Hepatocyte (in vitro differentiated cells): ENCODE data around the gene TM9SF1. TPM values are rescaled to one million over a fixed set of nuclear protein-coding genes. Genes with fewer than 3 reads are reported as not detected.
A peak's percentile ranks its signal among the peaks of the same experiment; 100 is the strongest.

Source experiments
- DNase-seq: peaks from one replicate; pipeline ENCODE4 v3.0.0-alpha.2; 2016; ENCODE audit warnings: low spot score
- H2AFZ ChIP-seq: fragments of 200-600 bp; sonication (generic); 2 replicates; pipeline ENCODE4 v1.6.0; 2016; ENCODE audit warnings: antibody characterized with exemption, mild to moderate bottlenecking
- H3K27ac ChIP-seq: fragments of 200-600 bp; sonication (generic); 2 replicates; pipeline ENCODE4 v1.5.1; 2016; ENCODE audit warnings: mild to moderate bottlenecking
- H3K27me3 ChIP-seq: fragments of 200-600 bp; sonication (generic); 2 replicates; pipeline ENCODE4 v1.6.1; 2016
- H3K36me3 ChIP-seq: fragments of 200-600 bp; sonication (generic); replicated peaks from 2 replicates; pipeline ENCODE4 v1.5.1; 2016; ENCODE audit warnings: low read depth; ENCODE audit not compliant: insufficient read depth
- H3K4me1 ChIP-seq: fragments of 200-600 bp; sonication (generic); 2 replicates; pipeline ENCODE4 v1.5.1; 2016; ENCODE audit warnings: mild to moderate bottlenecking, moderate library complexity; ENCODE audit not compliant: insufficient read depth
- H3K4me2 ChIP-seq: fragments of 200-600 bp; sonication (generic); 2 replicates; pipeline ENCODE4 v1.6.0; 2016
- H3K4me3 ChIP-seq: fragments of 200-600 bp; sonication (generic); 2 replicates; pipeline ENCODE4 v1.5.1; 2016; ENCODE audit warnings: mild to moderate bottlenecking
- H3K79me2 ChIP-seq: fragments of 200-600 bp; sonication (generic); 2 replicates; pipeline ENCODE4 v1.6.0; 2017; ENCODE audit warnings: mild to moderate bottlenecking
- H3K9me2 ChIP-seq: fragments of 200-600 bp; sonication (generic); replicated peaks from 2 replicates; pipeline ENCODE4 v1.6.0; 2017; ENCODE audit warnings: mild to moderate bottlenecking; ENCODE audit not compliant: insufficient read depth
- H3K9me3 ChIP-seq: fragments of 200-600 bp; sonication (generic); 2 replicates; pipeline ENCODE4 v1.5.1; 2016; ENCODE audit warnings: low read depth, mild to moderate bottlenecking
- H4K20me1 ChIP-seq: fragments of 200-600 bp; sonication (generic); 2 replicates; pipeline ENCODE4 v1.6.0; 2016; ENCODE audit warnings: mild to moderate bottlenecking; ENCODE audit not compliant: insufficient read depth, poor library complexity, severe bottlenecking
- CTCF ChIP-seq: fragments of 200-600 bp; sonication (generic); IDR thresholded peaks from 2 replicates; pipeline ENCODE4 v1.5.1; 2016; ENCODE audit warnings: antibody characterized with exemption, mild to moderate bottlenecking; ENCODE audit not compliant: poor library complexity
- EZH2 ChIP-seq: fragments of 200-600 bp; sonication (generic); IDR thresholded peaks from 2 replicates; pipeline ENCODE4 v1.6.1; 2016; ENCODE audit warnings: antibody characterized with exemption, mild to moderate bottlenecking, borderline replicate concordance
- EZH2phosphoT487 ChIP-seq: fragments of 200-600 bp; sonication (generic); IDR thresholded peaks from one replicate; pipeline ENCODE4 v1.6.1; 2018; ENCODE audit warnings: antibody characterized with exemption, mild to moderate bottlenecking, low read depth, moderate library complexity; ENCODE audit not compliant: unreplicated experiment, severe bottlenecking
- WGBS: methylation state at CpG from one replicate; pipeline ENCODE4 v1.1.6; 2016; ENCODE audit warnings: low lambda C conversion rate; ENCODE audit errors: missing lambda C conversion rate; 5-methylcytosine and 5-hydroxymethylcytosine counted together
- microRNA-seq: library from miRNA; unstranded; fragments of <30 nt; microRNA quantifications from one replicate; pipeline ENCODE4, GENCODE V29; 2017
- polyA plus RNA-seq: library from polyadenylated mRNA; unstranded; fragments of >200 nt; fragmentation: Nextera tagmentation; extraction: Ambion mirVana; gene quantifications from 2 replicates; pipeline ENCODE4 v1.2.1, GENCODE V29; 2016
- small RNA-seq: library from RNA; depleted of rRNA; stranded (forward); fragments of <200 nt; gene quantifications from one replicate; pipeline ENCODE3, GENCODE V24; 2014
- total RNA-seq: library from RNA; depleted of rRNA; stranded (reverse); fragments of >200 nt; gene quantifications from 2 replicates; pipeline ENCODE4 v1.2.3, GENCODE V29; 2014

TM9SF1 gene
- total and polyA plus RNA-seq, 2 experiments from 2014 or later = 68.1 to 84.0 TPM

GRCh38 chr14:24141097-24141880 is 54.0 kb downstream of the TM9SF1 start, which contains the start of gene EMC9:
TSS of gene EMC9 (minus strand) at chr14:24141591. CDS start at chr14:24141304, 287 bp downstream.
- Histone ChIP-seq H4K20me1 (peaks cover 3% of the 10 kb centered on the region), H3K79me2 (peaks cover 59% of the 10 kb centered on the region), H2AFZ (peak within 1 kb of the TSS; percentile 44), H3K4me2 (peak within 1 kb of the TSS; percentile 97), H3K9me2 (no peaks in the 10 kb centered on the region), H3K27ac (peak within 1 kb of the TSS; percentile 75), H3K36me3 (no peaks in the 10 kb centered on the region), H3K4me1 (peaks cover 16% of the 10 kb centered on the region), H3K4me3 (peak within 1 kb of the TSS; percentile 27), H3K27me3 (no peaks in the 10 kb centered on the region), H3K9me3 (no peaks in the 10 kb centered on the region)
- DNase-seq = peak; percentile 100
- no peak for TF ChIP-seq EZH2
- TF ChIP-seq CTCF = peak; percentile 28
- no peak for TF ChIP-seq EZH2phosphoT487
- 2% methylated on average over 59 of the region's 65 CpGs for WGBS

GRCh38 chr14:24139272-24139934 is 55.8 kb downstream of the TM9SF1 start:
- peak overlapping the region; percentile 97 for H3K4me2 ChIP-seq
- no peak overlapping the region for H3K27ac ChIP-seq
- TF ChIP-seq EZH2 (no peak), EZH2phosphoT487 (no peak), CTCF (no peak)
- WGBS = 93% methylated on average over 9 of the region's 9 CpGs
- H3K36me3 ChIP-seq = no peaks in the 10 kb centered on the region
- no peaks in the 10 kb centered on the region for H3K9me2 ChIP-seq
- no peaks in the 10 kb centered on the region for H3K9me3 ChIP-seq
- H2AFZ ChIP-seq = no peak overlapping the region
- DNase-seq = no peak
- peaks cover 7% of the 10 kb centered on the region for H3K4me1 ChIP-seq
- no peak overlapping the region for H3K4me3 ChIP-seq
- peaks cover 3% of the 10 kb centered on the region for H4K20me1 ChIP-seq
- no peaks in the 10 kb centered on the region for H3K27me3 ChIP-seq
- H3K79me2 ChIP-seq = peaks cover 45% of the 10 kb centered on the region

Small RNAs within 50 kb of the gene (microRNA-seq; reads per million reads assigned to microRNA genes)
- gene MIR7703 = not detected

Small RNAs within 50 kb of the gene (small RNA-seq; reads per million reads assigned to genes)
- not detected for gene AL136295.4
- gene CHMP4A = not detected
- 0.09 reads per million for gene IPO4
- gene IRF9 = not detected
- gene MDP1 = not detected
- gene RNA5SP383 = not detected

Other genes with a start within 250 kb of the TM9SF1 start
Only the 30 nearest of the 35 such genes appear.
- gene CARMIL3, start 143.4 kb downstream of the TM9SF1 start, total RNA-seq = 0.37 and 0.40 TPM in 2 replicates
- 0.46 TPM in 1 of 2 replicates, not detected in the other for gene CARMIL3, start 143.4 kb downstream of the TM9SF1 start, polyA plus RNA-seq
- gene CPNE6, start 123.9 kb downstream of the TM9SF1 start, total RNA-seq = not detected in 2 replicates
- gene CPNE6, start 123.9 kb downstream of the TM9SF1 start, polyA plus RNA-seq = not detected in 2 replicates
- gene PCK2, start 101.1 kb downstream of the TM9SF1 start, total RNA-seq = 68.7 and 76.5 TPM in 2 replicates
- gene PCK2, start 101.1 kb downstream of the TM9SF1 start, polyA plus RNA-seq = 75.0 and 88.8 TPM in 2 replicates
- 78.9 and 85.4 TPM in 2 replicates for gene DCAF11, start 80.7 kb downstream of the TM9SF1 start, total RNA-seq
- gene DCAF11, start 80.7 kb downstream of the TM9SF1 start, polyA plus RNA-seq = 50.3 and 55.6 TPM in 2 replicates
- gene NRL, start 80.5 kb downstream of the TM9SF1 start, total RNA-seq = 1.2 and 4.8 TPM in 2 replicates
- gene NRL, start 80.5 kb downstream of the TM9SF1 start, polyA plus RNA-seq = 2.4 and 3.3 TPM in 2 replicates
- gene FITM1, start 64.8 kb downstream of the TM9SF1 start, total RNA-seq = 0.24 and 1.0 TPM in 2 replicates
- gene FITM1, start 64.8 kb downstream of the TM9SF1 start, polyA plus RNA-seq = 0.62 and 2.2 TPM in 2 replicates
- gene PSME1, start 59.2 kb downstream of the TM9SF1 start, total RNA-seq = 123 and 134 TPM in 2 replicates
- 202 and 238 TPM in 2 replicates for gene PSME1, start 59.2 kb downstream of the TM9SF1 start, polyA plus RNA-seq
- 13.8 TPM in 2 replicates for gene EMC9, start 53.9 kb downstream of the TM9SF1 start, total RNA-seq
- gene EMC9, start 53.9 kb downstream of the TM9SF1 start, polyA plus RNA-seq = 32.2 and 34.1 TPM in 2 replicates
- 62.7 and 75.5 TPM in 2 replicates for gene PSME2, start 48.8 kb downstream of the TM9SF1 start, total RNA-seq
- gene PSME2, start 48.8 kb downstream of the TM9SF1 start, polyA plus RNA-seq = 178 and 189 TPM in 2 replicates
- gene RNF31, start 47.9 kb downstream of the TM9SF1 start, total RNA-seq = 27.8 and 35.0 TPM in 2 replicates
- 27.3 and 29.7 TPM in 2 replicates for gene RNF31, start 47.9 kb downstream of the TM9SF1 start, polyA plus RNA-seq
- 33.7 and 42.7 TPM in 2 replicates for gene IRF9, start 34.2 kb downstream of the TM9SF1 start, total RNA-seq
- gene IRF9, start 34.2 kb downstream of the TM9SF1 start, polyA plus RNA-seq = 66.9 and 79.5 TPM in 2 replicates
- gene REC8, start 23.4 kb downstream of the TM9SF1 start, total RNA-seq = 28.5 and 44.8 TPM in 2 replicates
- 170 and 193 TPM in 2 replicates for gene REC8, start 23.4 kb downstream of the TM9SF1 start, polyA plus RNA-seq
- gene IPO4, start 6.6 kb downstream of the TM9SF1 start, total RNA-seq = 18.7 and 19.5 TPM in 2 replicates
- 19.0 and 26.4 TPM in 2 replicates for gene IPO4, start 6.6 kb downstream of the TM9SF1 start, polyA plus RNA-seq
- gene TSSK4, start 10.3 kb upstream of the TM9SF1 start, total RNA-seq = 0.84 TPM in 1 of 2 replicates, not detected in the other
- gene TSSK4, start 10.3 kb upstream of the TM9SF1 start, polyA plus RNA-seq = 0.74 and 1.4 TPM in 2 replicates
- 25.6 and 40.8 TPM in 2 replicates for gene CHMP4A, start 18.0 kb upstream of the TM9SF1 start, total RNA-seq
- 73.6 and 106 TPM in 2 replicates for gene CHMP4A, start 18.0 kb upstream of the TM9SF1 start, polyA plus RNA-seq
- 8.0 and 12.2 TPM in 2 replicates for gene MDP1, start 20.6 kb upstream of the TM9SF1 start, total RNA-seq
- 16.1 and 20.9 TPM in 2 replicates for gene MDP1, start 20.6 kb upstream of the TM9SF1 start, polyA plus RNA-seq
- 158 and 162 TPM in 2 replicates for gene NEDD8, start 36.9 kb upstream of the TM9SF1 start, total RNA-seq
- gene NEDD8, start 36.9 kb upstream of the TM9SF1 start, polyA plus RNA-seq = 326 TPM in 2 replicates
- 70.2 and 83.4 TPM in 2 replicates for gene GMPR2, start 37.5 kb upstream of the TM9SF1 start, total RNA-seq
- gene GMPR2, start 37.5 kb upstream of the TM9SF1 start, polyA plus RNA-seq = 62.4 and 69.6 TPM in 2 replicates
- 34.0 and 36.5 TPM in 2 replicates for gene TINF2, start 47.2 kb upstream of the TM9SF1 start, total RNA-seq
- 39.6 and 42.5 TPM in 2 replicates for gene TINF2, start 47.2 kb upstream of the TM9SF1 start, polyA plus RNA-seq
- gene TGM1, start 67.7 kb upstream of the TM9SF1 start, total RNA-seq = 0.33 and 0.56 TPM in 2 replicates
- 1.5 and 1.9 TPM in 2 replicates for gene TGM1, start 67.7 kb upstream of the TM9SF1 start, polyA plus RNA-seq
- 13.0 and 18.2 TPM in 2 replicates for gene RABGGTA, start 76.2 kb upstream of the TM9SF1 start, total RNA-seq
- gene RABGGTA, start 76.2 kb upstream of the TM9SF1 start, polyA plus RNA-seq = 36.0 and 52.1 TPM in 2 replicates
- 23.0 and 29.9 TPM in 2 replicates for gene DHRS1, start 104.3 kb upstream of the TM9SF1 start, total RNA-seq
- 39.5 and 55.9 TPM in 2 replicates for gene DHRS1, start 104.3 kb upstream of the TM9SF1 start, polyA plus RNA-seq
- gene NOP9, start 104.4 kb upstream of the TM9SF1 start, total RNA-seq = 12.5 and 13.2 TPM in 2 replicates
- gene NOP9, start 104.4 kb upstream of the TM9SF1 start, polyA plus RNA-seq = 2.4 and 3.7 TPM in 2 replicates
- 43.0 and 56.9 TPM in 2 replicates for gene CIDEB, start 112.5 kb upstream of the TM9SF1 start, total RNA-seq
- 46.3 and 59.9 TPM in 2 replicates for gene CIDEB, start 112.5 kb upstream of the TM9SF1 start, polyA plus RNA-seq
- gene LTB4R2, start 114.7 kb upstream of the TM9SF1 start, total RNA-seq = 3.3 and 3.6 TPM in 2 replicates
- gene LTB4R2, start 114.7 kb upstream of the TM9SF1 start, polyA plus RNA-seq = 0.56 and 0.92 TPM in 2 replicates
- gene LTB4R, start 116.1 kb upstream of the TM9SF1 start, total RNA-seq = 4.2 and 5.1 TPM in 2 replicates
- gene LTB4R, start 116.1 kb upstream of the TM9SF1 start, polyA plus RNA-seq = 3.6 and 6.2 TPM in 2 replicates
- gene ADCY4, start 139.6 kb upstream of the TM9SF1 start, total RNA-seq = 0.63 and 1.4 TPM in 2 replicates
- 1.3 and 4.1 TPM in 2 replicates for gene ADCY4, start 139.6 kb upstream of the TM9SF1 start, polyA plus RNA-seq
- gene RIPK3, start 144.6 kb upstream of the TM9SF1 start, total RNA-seq = 4.8 and 9.1 TPM in 2 replicates
- gene RIPK3, start 144.6 kb upstream of the TM9SF1 start, polyA plus RNA-seq = 7.0 and 7.4 TPM in 2 replicates
- gene NFATC4, start 172.7 kb upstream of the TM9SF1 start, total RNA-seq = 37.8 and 45.0 TPM in 2 replicates
- gene NFATC4, start 172.7 kb upstream of the TM9SF1 start, polyA plus RNA-seq = 68.8 and 84.5 TPM in 2 replicates
- gene NYNRIN, start 203.6 kb upstream of the TM9SF1 start, total RNA-seq = 41.7 and 56.5 TPM in 2 replicates
- gene NYNRIN, start 203.6 kb upstream of the TM9SF1 start, polyA plus RNA-seq = 34.4 and 34.5 TPM in 2 replicates